ENCODE data around the gene RNF14. TPM values are rescaled to one million over a fixed set of nuclear protein-coding genes. Genes with fewer than 3 reads are reported as not detected.
A peak's percentile ranks its signal among the peaks of the same experiment; 100 is the strongest.

Gene RNF14
- total and polyA plus RNA-seq, 10 of the 15 experiments (the other 5 are each of a cell fraction or from before 2014, with no cell fraction given), result 13.2 to 41.8 (median 28.3) TPM

GRCh38 chr5:142025637-142026036 is 56.7 kb downstream of the RNF14 start:
- RAD21 ChIA-PET (ENCODE audit: unreplicated experiment), result interaction anchor here (2.2 kb wide), 1 partner anchor 64 kb away, joined by 6 read pairs; no protein-coding TSS in a partner anchor
- no TSS peak for BruUV-seq (replicated peaks)
- no peaks in the 10 kb centered on the region for H3K36me3 ChIP-seq (ENCODE audit: control insufficient read depth in 2 of 2, insufficient read depth in 2 of 2, low read length in 1 of 2)
- no peaks in the 10 kb centered on the region; the same call in 1 of the 2 replicates for H3K4me1 ChIP-seq (ENCODE audit: control insufficient read depth, insufficient read depth, low read length)
- WGBS (ENCODE audit: insufficient coverage, insufficient replicate concordance, low lambda C conversion rate, missing lambda C conversion rate), result 95% methylated on average over 7 of the region's 8 CpGs
- CTCF ChIA-PET, result interaction anchor here (1.8 to 3.1 kb wide), 3 partner anchors 10 to 65 kb away, joined by 6 to 22 read pairs (median 7); partner anchors contain the start of gene RNF14
- H3K27me3 ChIP-seq (replicated peaks in 1 of 2; ENCODE audit: control insufficient read depth in 2 of 2, insufficient read depth in 2 of 2, low read length in 1 of 2), result no peaks in the 10 kb centered on the region; a peak in 1 of 4 replicates
- SMC1A ChIA-PET (ENCODE audit: uncharacterized antibody, unreplicated experiment), result interaction anchor here (0.6 to 1.8 kb wide), 5 partner anchors 10 to 676 kb away, joined by 3 to 7 read pairs (median 3); no protein-coding TSS in a partner anchor
- ATAC-seq, result no peak
- DNase-seq (ENCODE audit: low read depth, low spot score), result no peak
- H3K9me3 ChIP-seq (replicated peaks; ENCODE audit: control insufficient read depth, insufficient read depth, low read length), result peaks cover 2% of the 10 kb centered on the region; the same call in 2 of the 3 replicates
- FAIRE-seq, result no peak
- peak overlapping the region; percentile 56; the same call in 1 of the 2 replicates for H3K4me2 ChIP-seq (ENCODE audit: control insufficient read depth, insufficient read depth)
- H4K20me1 ChIP-seq (ENCODE audit: control insufficient read depth, insufficient read depth), result no peaks in the 10 kb centered on the region
- H3K27ac ChIP-seq (ENCODE audit: control insufficient read depth, insufficient read depth), result no peak overlapping the region
- POLR2A ChIA-PET, result no interaction called here
- in situ Hi-C loops (cut with MboI), result no loop called here
- H3K79me2 ChIP-seq (ENCODE audit: control insufficient read depth, insufficient read depth, low read length), result no peaks in the 10 kb centered on the region
- no peak for TF ChIP-seq USF1 (IDR thresholded peaks at IDR 0.05; ENCODE audit: borderline replicate concordance, extremely low read length, insufficient read depth, low read depth, low read length)
- no peak for TF ChIP-seq POLR2AphosphoS2 (IDR thresholded peaks at IDR 0.05; ENCODE audit: low read depth, low read length)
- TF ChIP-seq REST (IDR thresholded peaks at IDR 0.05; ENCODE audit: low read depth, low read length), result no peak
- TF ChIP-seq RAD51 (IDR thresholded peaks at IDR 0.05), result no peak
- no peak for TF ChIP-seq ZNF592 (IDR thresholded peaks at IDR 0.05)
- TF ChIP-seq SRF (IDR thresholded peaks at IDR 0.05; ENCODE audit: low read depth in 2 of 2, low read length in 2 of 2), result no peak
- no peak for TF ChIP-seq MAX (IDR thresholded peaks at IDR 0.05; ENCODE audit: low read depth, low read length)
- no peak for TF ChIP-seq CBX3 (IDR thresholded peaks at IDR 0.05; ENCODE audit: borderline replicate concordance, low read depth)
- TF ChIP-seq MEF2A (IDR thresholded peaks at IDR 0.05; ENCODE audit: insufficient read depth, low read depth, low read length), result no peak
- no peak for TF ChIP-seq SPI1 (IDR thresholded peaks at IDR 0.05; ENCODE audit: borderline replicate concordance, insufficient read depth, low read depth, low read length)
- no peak for TF ChIP-seq BACH1 (IDR thresholded peaks at IDR 0.05; ENCODE audit: borderline replicate concordance)
- no peak overlapping the region for H3K9ac ChIP-seq (ENCODE audit: control insufficient read depth, insufficient read depth, low read length)
- no peak overlapping the region for H3K4me3 ChIP-seq
- peak overlapping the region; percentile 99; the same call in 1 of the 2 replicates for H2AFZ ChIP-seq (ENCODE audit: control insufficient read depth, low read depth, low read length)
- intact Hi-C loops (cut with micrococcal nuclease; ENCODE audit: unreplicated experiment), result no loop called here
